Stimulated activated CD8-positive, alpha-beta memory T cell treated with anti-CD3 and anti-CD28 coated beads, Interleukin-15, amount 100 ng/mL, for 48 hours (primary cell): ENCODE data around the gene DFFB.

ENCODE experiments used
- DNase-seq, 2 donors: peaks; one replicate each; pipeline ENCODE4 v3.0.0-alpha.2; 2020; ENCODE audit warnings: low read depth in 2 of 2

Gene DFFB

GRCh38 chr1:3831689-3832088 lies 25.6 kb upstream of the DFFB start:
- no peak for DNase-seq

GRCh38 chr1:3834701-3835100 lies 22.6 kb upstream of the DFFB start:
- DNase-seq = no peak

GRCh38 chr1:3836421-3836820 lies 20.9 kb upstream of the DFFB start:
- DNase-seq = no peak

- DNase-seq = no peak
Measured at GRCh38 chr1:3837200-3837599, 20.1 kb upstream of the DFFB start.

GRCh38 chr1:3837685-3838084 lies 19.6 kb upstream of the DFFB start:
- no peak for DNase-seq

GRCh38 chr1:3838788-3839187 lies 18.5 kb upstream of the DFFB start:
- DNase-seq = no peak

GRCh38 chr1:3841491-3841890 lies 15.8 kb upstream of the DFFB start:
- DNase-seq = no peak

GRCh38 chr1:3842912-3843311 lies 14.4 kb upstream of the DFFB start:
- no peak for DNase-seq

GRCh38 chr1:3846541-3846940 lies 10.7 kb upstream of the DFFB start:
- no peak for DNase-seq

- no peak for DNase-seq
Measured at GRCh38 chr1:3847081-3847480, 10.2 kb upstream of the DFFB start.

GRCh38 chr1:3850857-3851256 lies 6.4 kb upstream of the DFFB start:
- no peak for DNase-seq

- no peak for DNase-seq
Measured at GRCh38 chr1:3851292-3851691, 6.0 kb upstream of the DFFB start.

- no peak for DNase-seq
Measured at GRCh38 chr1:3852091-3852490, 5.2 kb upstream of the DFFB start.

GRCh38 chr1:3852711-3853485 lies 4.4 kb upstream of the DFFB start:
- DNase-seq = no peak

- no peak for DNase-seq
Measured at GRCh38 chr1:3857791-3858129, 484 bp downstream of the DFFB start.

GRCh38 chr1:3858231-3858981 lies 1.1 kb downstream of the DFFB start:
- no peak for DNase-seq

- no peak for DNase-seq
Measured at GRCh38 chr1:3863231-3863935, 6.1 kb downstream of the DFFB start.

- DNase-seq = no peak
Measured at GRCh38 chr1:3864884-3865283, 7.6 kb downstream of the DFFB start.

- no peak for DNase-seq
Measured at GRCh38 chr1:3865606-3866160, 8.4 kb downstream of the DFFB start.

- no peak for DNase-seq
Measured at GRCh38 chr1:3868464-3869006, 11.3 kb downstream of the DFFB start.

GRCh38 chr1:3869751-3870301 lies 12.6 kb downstream of the DFFB start:
- DNase-seq = no peak

- no peak for DNase-seq
Measured at GRCh38 chr1:3871451-3871805, 14.2 kb downstream of the DFFB start.
